GM19099 (cell line): ENCODE measurements around the gene ZBBX.

Experiments
- POLR2A ChIP-seq: IDR thresholded peaks from 3 replicates; pipeline ENCODE4 v1.6.1; 2011; ENCODE audit warnings: low read depth; ENCODE audit not compliant: insufficient read length; ENCODE audit errors: extremely low read depth

The ZBBX gene

DNA sequence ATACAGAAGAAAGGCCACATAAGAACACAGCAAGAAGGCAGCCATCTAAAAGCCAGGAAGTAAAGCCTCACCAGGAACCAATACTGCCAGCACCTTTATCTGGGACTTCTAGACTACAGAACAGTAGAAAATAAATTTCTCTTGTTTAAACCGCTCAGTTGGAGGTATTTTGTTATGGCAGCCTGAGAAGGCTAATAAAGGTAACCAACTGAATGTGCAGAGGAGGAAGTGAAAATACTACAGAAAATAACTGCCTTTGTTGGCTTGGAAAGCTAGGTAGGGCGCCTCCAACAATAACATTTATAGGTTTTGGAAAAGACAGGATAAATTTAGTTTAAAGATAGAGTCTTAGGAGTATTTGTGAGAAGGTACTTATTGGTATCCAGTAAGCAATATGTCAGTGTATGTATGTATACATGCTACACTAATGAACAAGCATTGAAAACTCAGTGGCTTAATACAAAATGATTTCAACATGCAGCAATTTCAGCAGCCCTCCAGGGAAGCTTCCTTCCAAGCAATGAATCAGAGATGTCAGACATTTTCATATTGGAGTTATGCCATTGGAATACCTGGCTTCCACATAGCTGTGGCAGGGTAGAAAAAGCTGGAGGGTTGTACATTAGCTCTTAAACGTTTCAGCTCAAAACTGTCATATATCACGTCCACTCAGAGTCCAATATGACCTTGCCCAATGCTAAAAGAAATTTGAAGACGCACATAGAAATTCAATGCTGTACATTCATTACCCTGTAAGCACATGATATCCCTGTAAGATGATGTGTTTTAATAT lies 48.9 kb downstream of the ZBBX start:
- no peak for TF ChIP-seq POLR2A

GRCh38 chr3:167323572-167323971 lies 56.5 kb downstream of the ZBBX start:
- TF ChIP-seq POLR2A = no peak

- no peak for TF ChIP-seq POLR2A
These were observed 61.0 kb downstream of the ZBBX start for GRCh38 chr3:167318996-167319615.

- TF ChIP-seq POLR2A = no peak
These were observed 61.8 kb downstream of the ZBBX start for GRCh38 chr3:167318306-167318705.

- no peak for TF ChIP-seq POLR2A
These were observed 73.8 kb downstream of the ZBBX start for GRCh38 chr3:167306319-167306718.

GRCh38 chr3:167305340-167305890 lies 74.7 kb downstream of the ZBBX start:
- TF ChIP-seq POLR2A = no peak

DNA sequence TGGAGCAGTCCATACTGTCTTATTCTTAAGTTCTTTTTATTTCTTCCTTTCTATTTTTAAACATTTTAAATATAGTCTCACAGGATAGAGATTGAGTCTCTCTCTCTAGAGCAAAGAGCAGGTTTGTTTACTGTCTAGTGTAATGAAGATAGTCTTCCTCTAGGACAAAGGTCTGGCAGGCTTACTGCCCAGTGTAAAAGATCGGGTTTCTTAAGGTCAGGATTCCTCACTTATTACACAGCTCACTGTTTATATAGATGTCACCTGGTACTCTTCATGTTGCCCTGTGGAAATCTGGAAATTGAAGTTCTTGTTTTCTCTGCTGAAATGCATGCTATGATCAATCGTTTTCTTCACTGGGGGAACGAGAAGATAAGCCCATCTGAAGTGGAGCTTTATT lies 76.0 kb downstream of the ZBBX start:
- no peak for TF ChIP-seq POLR2A

GRCh38 chr3:167302678-167303077 lies 77.4 kb downstream of the ZBBX start:
- TF ChIP-seq POLR2A = no peak

GRCh38 chr3:167300207-167300606 lies 79.9 kb downstream of the ZBBX start:
- TF ChIP-seq POLR2A = no peak

DNA sequence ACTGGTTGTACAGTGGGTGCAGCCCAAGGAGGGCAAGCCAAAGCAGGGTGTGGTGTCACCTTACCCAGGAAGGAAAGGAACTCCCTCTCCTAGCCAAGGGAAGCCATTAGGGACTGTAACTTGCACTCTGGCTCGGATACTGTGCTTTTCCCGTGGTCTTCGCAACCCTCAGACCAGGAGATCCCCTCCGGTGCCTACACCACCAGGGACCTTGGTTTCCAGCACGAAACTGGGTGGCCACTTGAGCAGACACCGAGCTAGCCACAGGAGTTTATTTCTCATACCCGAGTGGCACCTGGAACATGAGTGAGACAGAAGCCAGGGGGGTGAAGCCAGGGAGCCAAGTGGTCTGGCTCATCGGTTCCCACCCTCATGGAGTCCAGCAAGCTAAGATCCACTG lies 90.7 kb downstream of the ZBBX start:
- no peak for TF ChIP-seq POLR2A

DNA sequence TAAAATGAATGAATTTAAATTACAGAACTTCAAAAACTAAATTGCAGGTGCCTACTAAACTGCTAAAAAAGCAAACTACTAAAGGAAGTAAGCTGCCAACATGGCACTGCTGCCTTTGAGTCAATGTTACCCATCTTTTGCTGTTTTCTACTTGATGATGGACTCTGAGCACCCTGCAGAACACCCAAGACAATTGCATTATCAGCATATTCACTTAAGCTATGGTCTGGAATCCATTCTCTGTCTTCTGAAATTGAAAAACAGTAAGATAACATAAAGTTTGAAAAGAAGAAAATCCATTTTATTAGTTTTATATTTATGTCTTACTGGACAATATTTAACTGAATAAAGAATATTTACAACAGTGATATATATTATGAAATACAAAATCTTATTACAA lies 91.4 kb downstream of the ZBBX start:
- no peak for TF ChIP-seq POLR2A

DNA sequence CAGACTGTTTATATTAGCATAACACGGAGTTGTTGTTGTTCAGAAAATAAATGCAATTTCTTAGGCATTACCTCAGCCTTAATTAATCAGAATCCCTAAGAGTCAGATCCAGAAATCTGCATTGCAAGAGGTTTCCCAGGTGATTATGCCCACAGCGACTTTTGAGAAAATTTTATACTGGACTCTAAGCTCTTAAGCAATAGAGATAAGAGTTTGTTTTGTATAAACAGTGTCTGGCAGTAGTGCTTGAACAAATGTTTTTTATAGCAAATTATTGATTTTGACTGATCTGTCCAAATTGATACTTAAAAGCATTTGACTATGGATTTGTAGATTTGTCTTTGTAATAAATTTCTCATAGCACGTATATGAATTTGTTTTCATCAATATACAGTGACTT lies 92.8 kb downstream of the ZBBX start:
- TF ChIP-seq POLR2A = no peak

DNA sequence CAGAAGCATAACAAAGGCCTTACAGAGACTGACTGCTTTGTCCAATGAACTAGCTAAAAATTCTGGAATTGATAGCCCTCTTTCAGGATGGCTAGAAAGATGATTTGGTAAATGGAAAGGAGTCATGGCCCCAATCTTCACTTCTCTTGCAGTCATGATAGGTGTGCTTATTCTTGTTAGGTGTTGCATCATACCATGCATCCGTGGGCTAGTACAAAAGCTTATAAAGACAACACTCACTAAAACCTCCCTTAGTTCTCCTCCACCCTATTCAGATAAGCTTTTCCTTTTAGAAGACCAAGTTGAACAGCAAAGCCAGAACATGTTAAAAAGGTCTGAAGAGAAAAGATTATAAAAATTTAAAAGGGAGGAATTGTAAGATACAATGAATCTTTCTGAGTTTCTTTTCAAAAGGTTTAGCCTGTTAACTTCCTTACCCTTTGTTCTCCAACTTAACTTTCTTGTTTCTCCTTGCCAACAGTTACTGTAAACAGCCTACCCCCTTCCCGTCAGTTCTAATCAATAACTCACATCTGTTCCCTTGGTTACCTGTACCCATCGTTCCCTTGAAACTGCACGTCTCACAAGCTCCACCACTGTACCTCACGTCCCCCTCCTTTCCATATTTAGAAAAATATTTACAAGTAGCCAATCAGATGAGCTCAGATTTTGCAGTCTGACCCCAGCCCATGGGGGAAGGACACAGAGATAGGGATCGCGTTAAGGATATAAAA lies 105.8 kb downstream of the ZBBX start:
- TF ChIP-seq POLR2A = no peak

GRCh38 chr3:167253037-167253436 lies 127.1 kb downstream of the ZBBX start:
- no peak for TF ChIP-seq POLR2A

GRCh38 chr3:167251678-167252077 lies 128.4 kb downstream of the ZBBX start:
- no peak for TF ChIP-seq POLR2A
